D721Med (cell line): ENCODE results near the gene CGREF1.

Source experiments
- DNase-seq: peaks from one replicate; pipeline ENCODE4 v3.0.0; 2011; ENCODE audit warnings: low spot score; ENCODE audit not compliant: insufficient read length
- FAIRE-seq: peaks from 2 replicates; lab custom pipeline; 2011; peaks lifted over from hg19 to GRCh38; lab: Jason Lieb, UNC
- CTCF ChIP-seq: IDR thresholded peaks from 2 replicates; pipeline ENCODE4 v1.5.1; 2012; ENCODE audit warnings: mild to moderate bottlenecking, control low read depth; ENCODE audit not compliant: insufficient read depth; ENCODE audit errors: missing control alignments

Gene CGREF1

GRCh38 chr2:27118525-27119329, at the start of gene CGREF1:
CGREF1 (minus strand) TSS chr2:27119128; CDS start chr2:27104366, 14,762 bp downstream.
- TF ChIP-seq CTCF: no peak
- FAIRE-seq (no peak), DNase-seq (no peak)

GRCh38 chr2:27164960-27165763, 46.2 kb upstream of the CGREF1 start:
- TF ChIP-seq CTCF: no peak
- FAIRE-seq: no peak
- DNase-seq: no peak

GRCh38 chr2:27162151-27163121, 43.5 kb upstream of the CGREF1 start:
- FAIRE-seq (no peak), DNase-seq (no peak)
- TF ChIP-seq CTCF: no peak

- FAIRE-seq: no peak
- DNase-seq: no peak
- TF ChIP-seq CTCF: no peak
These were observed 41.3 kb upstream of the CGREF1 start for GRCh38 chr2:27160191-27160590.

- FAIRE-seq (no peak), DNase-seq (peak; percentile 8)
- TF ChIP-seq CTCF: no peak
These were observed 40.3 kb upstream of the CGREF1 start for GRCh38 chr2:27159271-27159670.

- DNase-seq: peak; percentile 2
- TF ChIP-seq CTCF: no peak
- no peak for FAIRE-seq
These were observed 39.5 kb upstream of the CGREF1 start for GRCh38 chr2:27158468-27158867.
